T-helper 1 cell treated with Interleukin-12 subunit alpha and Interleukin-12 subunit beta and Interleukin-4 antibody, amounts not matched to agents 30 μg/mL and 1 μg/mL, for 36 hours (primary cell): ENCODE data around the gene CCNJL.

Experiments
- H3K27ac Mint-ChIP-seq: one replicate; pipeline ENCODE4 v1.8.0; 2021; ENCODE audit warnings: mild to moderate bottlenecking, mixed read lengths
- H3K27me3 Mint-ChIP-seq: one replicate; pipeline ENCODE4 v1.8.0; 2021; ENCODE audit warnings: low read depth, mixed read lengths
- H3K36me3 Mint-ChIP-seq: one replicate; pipeline ENCODE4 v1.8.0; 2021; ENCODE audit warnings: low read depth, mixed read lengths
- H3K4me1 Mint-ChIP-seq: one replicate; pipeline ENCODE4 v1.8.0; 2021; ENCODE audit warnings: low read depth, mixed read lengths
- H3K4me3 Mint-ChIP-seq: one replicate; pipeline ENCODE4 v1.8.0; 2021; ENCODE audit warnings: mild to moderate bottlenecking, moderate library complexity, mixed read lengths
- H3K9me3 Mint-ChIP-seq: one replicate; pipeline ENCODE4 v1.8.0; 2021; ENCODE audit warnings: mixed read lengths

Gene CCNJL

DNA sequence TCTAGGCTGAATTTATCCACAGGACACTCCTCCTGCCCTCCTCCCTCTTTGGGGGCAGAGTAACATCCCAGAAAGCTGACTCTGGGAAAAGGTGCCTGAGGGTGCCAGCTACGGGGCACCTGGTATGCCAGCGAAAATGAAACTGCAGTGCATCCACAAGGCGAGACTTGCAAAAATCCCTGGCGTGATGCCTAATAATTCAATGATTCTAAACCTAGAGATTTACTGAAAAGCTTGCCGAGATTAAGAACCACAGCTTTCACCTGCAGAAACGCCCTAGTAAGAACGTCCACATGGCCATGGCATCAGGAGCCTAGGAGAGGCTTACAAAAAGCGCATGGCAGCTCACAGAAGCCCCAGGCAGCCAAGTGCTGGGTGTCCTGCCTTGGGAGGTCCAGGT, 20.9 kb downstream of the CCNJL start:
- Mint-ChIP-seq H3K27ac (no peak overlapping the region), H3K27me3 (no peaks in the 10 kb centered on the region), H3K9me3 (no peaks in the 10 kb centered on the region), H3K4me3 (no peak overlapping the region), H3K36me3 (no peaks in the 10 kb centered on the region), H3K4me1 (no peaks in the 10 kb centered on the region)

DNA sequence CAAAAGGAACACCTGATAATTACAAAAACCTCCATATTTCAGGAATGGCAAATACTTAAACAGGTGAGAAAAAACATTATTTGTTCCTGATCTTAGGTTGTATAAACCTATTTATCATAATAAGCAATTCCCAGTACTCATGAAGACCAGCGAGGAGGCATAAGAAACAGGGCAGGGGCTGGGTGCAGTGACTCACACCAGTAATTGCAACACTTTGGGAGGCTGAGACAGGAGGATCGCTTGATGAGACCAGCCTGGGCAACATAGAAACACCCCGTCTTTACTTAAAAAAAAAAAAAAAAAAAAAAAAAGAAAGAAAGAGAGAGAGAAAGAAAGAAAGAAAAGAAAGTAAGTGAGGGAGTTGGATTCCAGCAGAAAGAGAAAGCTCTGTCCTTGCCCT, 21.6 kb downstream of the CCNJL start:
- no peaks in the 10 kb centered on the region for H3K27me3 Mint-ChIP-seq
- H3K4me3 Mint-ChIP-seq: no peak overlapping the region
- H3K9me3 Mint-ChIP-seq: no peaks in the 10 kb centered on the region
- H3K36me3 Mint-ChIP-seq: no peaks in the 10 kb centered on the region
- H3K4me1 Mint-ChIP-seq: no peaks in the 10 kb centered on the region
- no peak overlapping the region for H3K27ac Mint-ChIP-seq

DNA sequence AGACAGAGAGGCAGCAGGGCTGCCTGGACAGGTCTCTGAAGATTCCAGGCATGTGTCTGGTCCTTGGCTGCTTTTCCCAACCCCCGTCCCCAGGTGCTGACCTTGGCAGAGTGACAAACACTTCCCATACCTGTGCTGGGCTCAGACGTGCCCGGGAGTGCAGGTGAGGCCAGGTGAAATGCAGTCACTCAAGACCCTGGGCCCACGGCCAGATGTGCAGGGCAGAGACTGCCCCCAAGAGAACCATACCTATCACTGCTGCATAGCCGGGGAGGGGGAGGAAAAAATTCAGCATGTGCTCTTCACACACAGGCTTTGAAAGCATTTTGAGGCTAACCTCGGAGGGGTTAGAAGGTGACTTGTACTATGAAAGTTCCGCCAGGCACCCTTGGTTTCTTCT, 22.6 kb downstream of the CCNJL start:
- H3K4me1 Mint-ChIP-seq: no peaks in the 10 kb centered on the region

DNA sequence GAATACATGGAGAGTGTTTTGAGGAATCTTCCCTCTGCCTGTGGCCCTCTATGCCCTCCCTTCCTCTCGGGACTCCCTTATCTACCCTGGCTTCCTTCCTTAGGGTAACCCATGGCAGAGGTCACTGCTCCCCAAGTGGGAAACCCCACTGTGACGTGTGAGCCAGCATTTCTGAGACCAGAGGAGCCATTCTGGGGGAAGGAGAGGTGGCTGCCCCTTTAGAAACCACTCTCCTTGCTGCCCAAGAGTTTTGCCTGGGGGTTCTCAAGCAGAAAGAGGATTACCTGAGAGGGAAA, 23.1 kb downstream of the CCNJL start:
- Mint-ChIP-seq H3K4me3 (no peak overlapping the region), H3K27ac (no peak overlapping the region), H3K4me1 (no peaks in the 10 kb centered on the region), H3K27me3 (no peaks in the 10 kb centered on the region), H3K9me3 (no peaks in the 10 kb centered on the region), H3K36me3 (no peaks in the 10 kb centered on the region)

More for the DNA sequence above, 22.6 kb downstream of the CCNJL start:
- Mint-ChIP-seq H3K9me3 (no peaks in the 10 kb centered on the region), H3K27me3 (no peaks in the 10 kb centered on the region), H3K27ac (no peak overlapping the region), H3K36me3 (no peaks in the 10 kb centered on the region), H3K4me3 (no peak overlapping the region)

DNA sequence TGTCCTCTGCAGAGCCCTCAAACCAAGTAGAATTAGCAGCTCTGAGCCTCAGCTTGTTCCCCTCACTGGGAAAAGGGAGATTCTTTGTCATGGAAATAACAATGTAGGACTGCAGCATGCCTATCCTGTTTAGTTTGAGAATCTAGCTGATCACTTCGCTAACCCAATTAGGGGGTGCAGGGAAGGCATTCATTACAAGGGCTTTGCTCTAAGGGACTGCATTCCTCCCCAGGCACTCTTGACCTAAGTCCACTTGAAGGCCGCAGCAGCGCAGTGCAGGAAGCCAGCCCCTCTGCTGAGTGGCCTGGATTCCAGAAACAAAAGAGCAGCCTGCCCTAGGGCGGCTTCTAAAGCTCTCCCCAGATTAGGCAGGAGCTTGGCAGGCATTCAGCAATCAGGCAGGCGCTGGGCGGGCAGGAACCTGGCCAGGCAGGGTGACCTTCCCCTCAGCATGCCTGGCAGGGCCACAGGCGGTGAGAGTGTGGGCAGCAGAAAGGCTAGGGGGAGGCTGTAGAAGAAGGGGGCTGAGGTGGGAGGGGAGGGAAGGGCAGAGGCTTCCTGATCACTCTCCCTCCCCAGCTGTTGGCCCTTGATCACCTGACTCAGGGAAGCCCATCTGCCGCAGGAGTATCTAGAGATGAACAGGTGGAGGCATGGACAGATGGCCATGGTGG, 24.8 kb downstream of the CCNJL start:
- H3K4me3 Mint-ChIP-seq: no peak overlapping the region
- no peaks in the 10 kb centered on the region for H3K4me1 Mint-ChIP-seq
- no peaks in the 10 kb centered on the region for H3K27me3 Mint-ChIP-seq
- H3K27ac Mint-ChIP-seq: no peak overlapping the region
- no peaks in the 10 kb centered on the region for H3K9me3 Mint-ChIP-seq
- no peaks in the 10 kb centered on the region for H3K36me3 Mint-ChIP-seq

DNA sequence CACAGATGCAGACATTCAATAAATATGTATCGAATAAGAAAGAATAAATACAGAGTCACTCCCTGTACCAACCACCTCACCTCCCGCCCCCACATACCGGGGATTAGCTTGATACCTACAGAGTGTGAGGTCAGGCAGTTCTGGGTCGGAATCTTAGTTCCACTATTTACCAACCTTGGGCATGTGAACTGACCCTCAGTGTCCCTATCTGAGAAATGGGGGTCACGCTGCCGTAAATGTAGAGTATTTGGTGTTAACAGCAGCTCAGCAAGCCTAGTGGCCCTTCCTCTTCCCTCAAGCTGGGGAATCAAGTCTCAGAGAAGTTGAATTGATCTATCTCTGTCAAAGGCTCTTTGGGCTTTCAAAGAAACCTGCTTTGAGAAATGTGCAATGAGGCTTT, 25.4 kb downstream of the CCNJL start:
- Mint-ChIP-seq H3K4me1 (no peaks in the 10 kb centered on the region), H3K36me3 (no peaks in the 10 kb centered on the region), H3K27me3 (no peaks in the 10 kb centered on the region), H3K27ac (no peak overlapping the region), H3K4me3 (no peak overlapping the region), H3K9me3 (no peaks in the 10 kb centered on the region)

DNA sequence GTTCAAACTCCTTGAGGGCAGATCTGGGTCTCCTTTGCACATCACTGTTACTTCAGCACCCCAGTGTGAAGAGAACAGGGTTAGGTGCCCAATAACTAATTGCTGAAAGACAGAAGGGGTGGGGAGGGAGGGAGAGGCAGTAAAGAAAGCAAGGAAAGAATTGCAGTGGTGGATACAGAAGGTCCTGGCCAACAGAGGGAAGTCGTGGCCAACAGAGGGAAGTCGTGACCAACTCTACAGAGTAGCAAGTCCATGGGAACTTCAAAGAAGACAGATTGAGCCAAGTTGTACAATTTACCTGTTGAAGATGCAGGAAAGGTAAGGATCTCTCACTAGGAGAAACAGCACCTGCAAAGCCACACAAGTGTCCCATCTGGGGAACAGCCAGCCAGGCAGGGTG, 27.0 kb downstream of the CCNJL start:
- Mint-ChIP-seq H3K27me3 (no peaks in the 10 kb centered on the region), H3K4me3 (no peak overlapping the region), H3K27ac (no peak overlapping the region), H3K9me3 (no peaks in the 10 kb centered on the region), H3K4me1 (no peaks in the 10 kb centered on the region), H3K36me3 (no peaks in the 10 kb centered on the region)

DNA sequence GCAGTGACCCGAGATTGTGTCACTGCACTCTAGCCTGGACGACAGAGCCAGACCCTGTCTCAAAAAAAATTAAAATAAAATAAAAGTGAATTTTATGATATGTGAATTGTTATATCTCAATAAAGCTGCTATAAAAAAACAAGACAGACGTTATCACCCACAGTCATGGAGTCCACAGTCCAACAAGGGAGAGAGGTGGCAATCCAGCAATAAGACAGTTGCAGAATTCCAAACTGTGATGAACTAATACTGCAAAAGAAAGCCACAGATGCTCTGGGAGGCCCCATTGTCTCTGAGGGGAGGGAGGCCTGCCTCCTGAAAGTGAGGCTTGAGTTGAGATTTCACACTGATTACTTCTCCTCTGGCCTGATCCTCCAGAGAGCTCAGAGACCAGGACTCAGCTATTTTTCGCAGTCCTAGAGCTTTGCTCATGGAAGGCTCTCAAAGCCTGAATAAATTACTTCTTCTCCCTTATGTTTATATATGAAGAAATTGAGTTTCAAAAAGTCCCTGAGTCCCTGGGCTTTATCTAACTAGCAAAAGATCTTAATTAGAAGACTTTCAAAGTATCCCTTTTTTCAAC, 28.0 kb downstream of the CCNJL start:
- no peaks in the 10 kb centered on the region for H3K27me3 Mint-ChIP-seq
- H3K9me3 Mint-ChIP-seq: no peaks in the 10 kb centered on the region
- no peak overlapping the region for H3K4me3 Mint-ChIP-seq
- no peaks in the 10 kb centered on the region for H3K36me3 Mint-ChIP-seq
- H3K4me1 Mint-ChIP-seq: no peaks in the 10 kb centered on the region
- no peak overlapping the region for H3K27ac Mint-ChIP-seq

DNA sequence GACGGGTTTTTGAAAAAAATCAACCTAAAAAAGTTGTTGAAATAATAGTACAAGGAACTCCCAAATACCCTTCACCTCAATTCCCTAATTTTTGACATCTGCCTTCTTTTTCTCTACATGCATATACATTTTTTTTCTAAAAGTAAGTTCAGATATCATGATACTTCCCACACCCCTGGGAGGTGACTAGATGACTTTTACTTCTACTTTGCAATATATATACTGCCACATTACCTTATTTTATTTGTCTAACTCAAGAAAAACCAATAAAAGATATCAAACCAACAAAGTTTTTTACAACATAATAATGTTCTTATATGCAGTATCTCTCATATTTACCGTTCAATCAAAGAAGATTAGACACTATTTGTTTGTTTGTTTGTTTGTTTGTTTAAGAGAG, 31.1 kb downstream of the CCNJL start:
- Mint-ChIP-seq H3K36me3 (no peaks in the 10 kb centered on the region), H3K9me3 (no peaks in the 10 kb centered on the region), H3K27ac (no peak overlapping the region), H3K27me3 (no peaks in the 10 kb centered on the region), H3K4me3 (no peak overlapping the region), H3K4me1 (no peaks in the 10 kb centered on the region)

DNA sequence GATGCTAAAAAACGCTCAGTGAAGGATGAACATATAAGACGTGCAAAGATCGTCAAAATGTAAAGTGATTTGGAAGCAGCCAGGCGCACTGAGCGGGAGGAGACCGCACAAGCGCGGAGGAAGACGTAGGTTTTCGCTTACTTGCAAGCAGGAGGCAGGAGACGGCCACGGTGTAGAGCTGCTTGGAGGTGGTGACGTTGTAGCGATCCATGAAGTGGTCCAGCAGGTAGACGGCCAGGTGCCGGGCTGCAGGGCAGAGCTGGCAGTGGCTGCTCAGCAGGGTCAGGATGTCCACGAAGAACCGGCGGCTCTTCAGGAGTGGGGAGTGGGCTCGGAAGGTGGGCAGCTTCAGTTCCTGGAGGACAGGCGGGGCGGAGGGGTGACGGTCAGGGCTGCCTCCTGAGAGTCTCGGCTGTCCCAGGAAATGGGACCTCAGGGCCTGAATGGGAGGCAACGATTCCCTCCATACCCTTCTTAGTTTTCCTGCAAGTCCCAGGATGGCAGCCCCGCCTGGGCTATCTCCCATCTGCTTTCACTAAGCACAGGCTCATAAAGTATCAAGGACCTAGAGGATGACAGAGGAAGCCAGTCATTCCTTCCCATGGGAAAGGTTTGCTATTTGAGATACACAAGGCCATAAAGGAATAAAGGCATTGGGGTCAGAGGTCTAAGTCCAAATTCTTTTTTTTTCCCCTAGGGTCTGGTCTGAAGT, 31.8 kb downstream of the CCNJL start:
- H3K36me3 Mint-ChIP-seq: no peaks in the 10 kb centered on the region
- no peak overlapping the region for H3K27ac Mint-ChIP-seq
- H3K4me1 Mint-ChIP-seq: no peaks in the 10 kb centered on the region
- no peaks in the 10 kb centered on the region for H3K27me3 Mint-ChIP-seq
- H3K4me3 Mint-ChIP-seq: no peak overlapping the region
- H3K9me3 Mint-ChIP-seq: no peaks in the 10 kb centered on the region

DNA sequence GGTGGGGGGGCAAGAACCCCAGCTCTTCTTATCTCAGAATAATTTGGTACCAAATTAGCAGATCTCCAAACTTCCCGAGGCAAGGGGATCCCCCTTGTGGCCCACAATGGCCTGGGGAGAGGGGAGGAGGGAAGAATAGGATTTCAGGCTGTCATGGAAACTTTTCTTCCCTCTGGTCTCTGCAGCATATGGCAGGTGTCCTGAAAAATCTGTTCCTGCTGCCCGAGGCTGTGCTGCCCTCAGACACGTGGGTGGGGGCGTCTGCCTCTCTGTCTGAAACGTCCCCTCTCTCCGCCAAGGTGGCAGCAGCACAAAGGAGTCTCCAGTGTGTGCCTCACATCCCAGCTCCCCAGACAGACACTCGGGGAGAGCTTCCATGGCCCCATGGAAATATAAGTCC, 34.0 kb downstream of the CCNJL start:
- Mint-ChIP-seq H3K27ac (no peak overlapping the region), H3K36me3 (no peaks in the 10 kb centered on the region), H3K9me3 (no peaks in the 10 kb centered on the region), H3K4me3 (no peak overlapping the region), H3K27me3 (peaks cover 3% of the 10 kb centered on the region), H3K4me1 (no peaks in the 10 kb centered on the region)

DNA sequence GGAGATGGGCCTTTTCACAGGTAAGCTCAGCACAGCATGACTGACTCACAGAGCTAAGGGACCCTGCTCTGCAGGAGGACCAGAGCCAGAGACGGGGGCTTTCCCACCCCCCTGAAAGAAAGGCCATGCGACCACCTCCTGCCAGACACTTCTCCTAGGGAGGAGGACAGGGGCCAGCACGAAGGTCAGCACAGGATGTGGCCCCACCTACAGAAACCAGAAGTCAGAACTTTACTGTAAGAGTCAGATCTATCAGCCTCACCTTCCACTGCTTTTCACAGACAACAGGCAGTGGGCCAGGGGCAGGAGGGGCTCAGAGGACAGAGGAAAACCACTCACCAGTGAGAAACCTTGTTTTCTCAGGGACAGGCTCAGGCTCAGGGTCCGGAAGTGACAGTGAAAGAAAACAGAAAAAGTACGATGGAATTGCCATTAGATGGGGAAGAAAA, 37.9 kb downstream of the CCNJL start:
- no peak overlapping the region for H3K27ac Mint-ChIP-seq
- peaks cover 3% of the 10 kb centered on the region for H3K27me3 Mint-ChIP-seq
- H3K9me3 Mint-ChIP-seq: no peaks in the 10 kb centered on the region
- no peaks in the 10 kb centered on the region for H3K4me1 Mint-ChIP-seq
- no peak overlapping the region for H3K4me3 Mint-ChIP-seq
- no peaks in the 10 kb centered on the region for H3K36me3 Mint-ChIP-seq

DNA sequence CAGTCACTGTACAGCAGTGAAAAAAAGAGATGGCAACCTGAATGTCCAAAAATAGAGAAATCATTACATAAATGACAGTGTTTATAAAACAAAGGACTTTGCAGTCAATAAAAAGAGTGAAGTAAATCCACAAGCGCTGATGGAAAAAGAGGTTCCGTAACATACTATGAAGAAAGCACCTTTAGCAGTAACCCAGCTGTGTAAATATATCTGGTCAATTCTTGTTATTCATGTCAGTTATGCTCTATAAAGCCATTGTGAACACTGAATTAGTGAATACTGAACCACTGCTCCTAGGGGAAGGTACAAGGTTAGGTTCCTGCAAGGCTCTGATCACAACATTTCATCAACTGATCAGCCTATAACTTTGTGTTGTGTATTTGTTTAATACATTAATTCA, 39.5 kb downstream of the CCNJL start:
- Mint-ChIP-seq H3K36me3 (no peaks in the 10 kb centered on the region), H3K4me1 (no peaks in the 10 kb centered on the region), H3K27ac (no peak overlapping the region), H3K9me3 (no peaks in the 10 kb centered on the region), H3K27me3 (peaks cover 3% of the 10 kb centered on the region), H3K4me3 (no peak overlapping the region)

DNA sequence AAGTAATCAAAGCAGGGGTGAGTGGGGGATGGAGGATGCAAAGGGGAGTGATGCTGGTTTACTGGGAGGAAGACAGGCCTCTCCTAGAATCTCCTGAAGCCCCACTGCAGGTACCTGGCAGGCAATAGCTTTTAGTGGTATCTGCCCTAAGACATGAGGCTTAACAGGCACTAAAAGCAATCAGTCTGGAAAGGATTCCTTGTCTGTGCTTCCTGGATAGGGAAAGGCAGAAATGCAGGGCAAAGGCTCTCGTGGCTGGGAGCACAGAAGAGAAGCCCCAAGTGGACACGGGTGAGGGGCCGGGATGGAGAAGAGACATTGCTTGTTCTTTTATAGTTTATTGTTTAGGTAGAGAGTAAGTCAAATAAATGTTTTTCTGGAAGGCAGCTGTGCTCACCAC, 40.1 kb downstream of the CCNJL start:
- no peaks in the 10 kb centered on the region for H3K4me1 Mint-ChIP-seq
- H3K9me3 Mint-ChIP-seq: no peaks in the 10 kb centered on the region
- H3K27ac Mint-ChIP-seq: no peak overlapping the region
- no peaks in the 10 kb centered on the region for H3K36me3 Mint-ChIP-seq
- H3K4me3 Mint-ChIP-seq: no peak overlapping the region
- peaks cover 3% of the 10 kb centered on the region for H3K27me3 Mint-ChIP-seq

DNA sequence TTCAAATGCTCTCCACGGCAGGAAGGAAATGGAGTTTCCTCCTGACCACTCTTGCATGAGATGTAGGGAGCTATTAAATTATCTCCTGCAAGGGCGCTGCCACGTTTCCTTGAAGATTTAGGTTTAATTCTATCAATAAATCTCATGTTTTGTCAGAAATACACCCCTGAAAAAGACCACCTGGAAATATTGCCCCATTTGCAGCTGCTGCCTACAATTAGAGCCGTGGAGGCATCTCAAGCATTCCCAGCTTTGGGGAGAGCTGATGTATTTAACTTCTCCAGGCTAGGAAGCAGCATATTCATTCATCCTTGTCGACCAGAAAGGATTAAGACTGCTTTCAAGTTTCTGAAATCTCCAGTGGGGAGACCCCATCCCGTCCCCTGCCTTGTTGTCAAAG, 40.5 kb downstream of the CCNJL start:
- Mint-ChIP-seq H3K27me3 (peaks cover 3% of the 10 kb centered on the region), H3K4me1 (no peaks in the 10 kb centered on the region), H3K36me3 (no peaks in the 10 kb centered on the region), H3K4me3 (no peak overlapping the region), H3K27ac (no peak overlapping the region), H3K9me3 (no peaks in the 10 kb centered on the region)
